H9 (cell line): ENCODE results near the gene STRN. TPM values are rescaled to one million over a fixed set of nuclear protein-coding genes. Genes with fewer than 3 reads are reported as not detected.

ENCODE experiments used
- DNase-seq: peaks from one replicate; pipeline ENCODE4 v3.0.0-alpha.2; 2017
- H2AFZ ChIP-seq: one replicate; pipeline ENCODE4 v1.6.1; 2013; ENCODE audit warnings: mild to moderate bottlenecking, low read length, control low read depth, moderate library complexity
- H2AK5ac ChIP-seq: 2 replicates; pipeline ENCODE4 v1.6.1; 2013; ENCODE audit warnings: low read length, control low read depth, mixed read lengths; ENCODE audit not compliant: insufficient read length
- H2BK120ac ChIP-seq: one replicate; pipeline ENCODE4 v1.6.1; 2013; ENCODE audit warnings: low read depth, mild to moderate bottlenecking, low read length, control low read depth, inconsistent platforms; ENCODE audit not compliant: poor library complexity, severe bottlenecking
- H2BK12ac ChIP-seq: 2 replicates; pipeline ENCODE4 v1.6.1; 2013; ENCODE audit warnings: low read length, control low read depth, mixed read lengths, low read depth; ENCODE audit not compliant: insufficient read length
- H2BK15ac ChIP-seq: 2 replicates; pipeline ENCODE4 v1.6.1; 2013; ENCODE audit warnings: low read depth, low read length, control low read depth
- H2BK20ac ChIP-seq: one replicate; pipeline ENCODE4 v1.6.1; 2013; ENCODE audit warnings: low read depth, mild to moderate bottlenecking, low read length, control low read depth, inconsistent platforms; ENCODE audit not compliant: poor library complexity, severe bottlenecking
- H2BK5ac ChIP-seq: 2 replicates; pipeline ENCODE4 v1.6.1; 2013; ENCODE audit warnings: low read length, control low read depth, mixed read lengths; ENCODE audit not compliant: insufficient read length
- H3K14ac ChIP-seq: 2 replicates; pipeline ENCODE4 v1.6.1; 2013; ENCODE audit warnings: low read length, control low read depth; ENCODE audit not compliant: insufficient read depth
- H3K18ac ChIP-seq: 2 replicates; pipeline ENCODE4 v1.6.1; 2013; ENCODE audit warnings: low read depth, mild to moderate bottlenecking, mixed read lengths, low read length, control low read depth; ENCODE audit not compliant: insufficient read length
- H3K23ac ChIP-seq: 2 replicates; pipeline ENCODE4 v1.6.1; 2013; ENCODE audit warnings: low read length, control low read depth, mixed read lengths, low read depth; ENCODE audit not compliant: insufficient read length
- H3K23me2 ChIP-seq: 2 replicates; pipeline ENCODE4 v1.6.1; 2013; ENCODE audit warnings: low read depth, mild to moderate bottlenecking, mixed read lengths, low read length, control low read depth; ENCODE audit not compliant: insufficient read length, poor library complexity, severe bottlenecking
- H3K27ac ChIP-seq: 2 replicates; pipeline ENCODE4 v1.5.1; 2013; ENCODE audit warnings: low read length, control low read depth, mixed read lengths, low read depth; ENCODE audit not compliant: insufficient read length
- H3K27me3 ChIP-seq: 2 replicates; pipeline ENCODE4 v1.6.1; 2013; ENCODE audit warnings: low read length, control low read depth, inconsistent platforms; ENCODE audit not compliant: insufficient read depth
- H3K4ac ChIP-seq: 2 replicates; pipeline ENCODE4 v1.6.1; 2013; ENCODE audit warnings: low read depth, mild to moderate bottlenecking, control low read depth, inconsistent platforms, low read length, moderate library complexity
- H3K4me1 ChIP-seq: 2 replicates; pipeline ENCODE4 v1.6.1; 2013; ENCODE audit warnings: low read length, control low read depth, inconsistent platforms; ENCODE audit not compliant: insufficient read depth
- H3K4me2 ChIP-seq: 2 replicates; pipeline ENCODE4 v1.6.1; 2013; ENCODE audit warnings: low read length, control low read depth, mixed read lengths; ENCODE audit not compliant: insufficient read length, insufficient read depth
- H3K56ac ChIP-seq: 2 replicates; pipeline ENCODE4 v1.6.1; 2013; ENCODE audit warnings: low read depth, mild to moderate bottlenecking, mixed read lengths, low read length, control low read depth; ENCODE audit not compliant: insufficient read length
- H3K79me1 ChIP-seq: 2 replicates; pipeline ENCODE4 v1.6.1; 2013; ENCODE audit warnings: low read depth, mild to moderate bottlenecking, moderate library complexity, low read length, control low read depth, inconsistent platforms; ENCODE audit not compliant: insufficient read depth, poor library complexity, severe bottlenecking
- H3K79me2 ChIP-seq: 2 replicates; pipeline ENCODE4 v1.6.1; 2013; ENCODE audit warnings: low read length, control low read depth, inconsistent platforms; ENCODE audit not compliant: insufficient read depth
- H3K9ac ChIP-seq: 2 replicates; pipeline ENCODE4 v1.6.1; 2013; ENCODE audit warnings: low read length, control low read depth, mixed read lengths; ENCODE audit not compliant: insufficient read length; ENCODE audit errors: extremely low read depth
- H3K9me3 ChIP-seq: one replicate; pipeline ENCODE4 v1.6.1; 2013; ENCODE audit warnings: low read depth, low read length, inconsistent platforms; ENCODE audit not compliant: control insufficient read depth
- H3T11ph ChIP-seq: one replicate; pipeline ENCODE4 v1.6.1; 2013; ENCODE audit warnings: mild to moderate bottlenecking, low read length, control low read depth, inconsistent platforms
- H4K20me1 ChIP-seq: one replicate; pipeline ENCODE4 v1.6.1; 2013; ENCODE audit not compliant: control insufficient read depth, insufficient read length, insufficient read depth
- H4K5ac ChIP-seq: 2 replicates; pipeline ENCODE4 v1.6.1; 2013; ENCODE audit warnings: low read depth, mild to moderate bottlenecking, mixed read lengths, low read length, control low read depth; ENCODE audit not compliant: insufficient read length
- H4K8ac ChIP-seq: replicated peaks from 2 replicates; pipeline ENCODE4 v1.6.1; 2013; ENCODE audit warnings: low read length, control low read depth, mixed read lengths, low read depth; ENCODE audit not compliant: insufficient read length
- H4K91ac ChIP-seq: 2 replicates; pipeline ENCODE4 v1.6.1; 2013; ENCODE audit warnings: low read depth, mild to moderate bottlenecking, moderate library complexity, mixed read lengths, low read length, control low read depth; ENCODE audit not compliant: insufficient read length
- H3K27ac Mint-ChIP-seq, 3 experiments: 2 replicates in 2 of 3; 3 replicates in 1 of 3; pipeline ENCODE4 v1.8.0; 2020 to 2021; ENCODE audit warnings: mixed read lengths in 3 of 3, mild to moderate bottlenecking in 1 of 3, moderate library complexity in 1 of 3
- H3K27me3 Mint-ChIP-seq: 2 replicates; pipeline ENCODE4 v1.8.0; 2021; ENCODE audit warnings: low read depth, mild to moderate bottlenecking, moderate library complexity, mixed read lengths
- H3K36me3 Mint-ChIP-seq, 3 experiments: 2 replicates in 2 of 3; 3 replicates in 1 of 3; pipeline ENCODE4 v1.8.0; 2020 to 2021; ENCODE audit warnings: low read depth in 3 of 3, mixed read lengths in 3 of 3; ENCODE audit not compliant: insufficient read depth in 1 of 3
- H3K4me1 Mint-ChIP-seq, 2 experiments: 2 replicates each; pipeline ENCODE4 v1.8.0; 2020; ENCODE audit warnings: mixed read lengths in 2 of 2
- H3K4me3 Mint-ChIP-seq, 2 experiments: 2 replicates in 1 of 2; 3 replicates in 1 of 2; pipeline ENCODE4 v1.8.0; 2020 to 2021; ENCODE audit warnings: mild to moderate bottlenecking in 2 of 2, mixed read lengths in 2 of 2, moderate library complexity in 1 of 2
- H3K9me3 Mint-ChIP-seq, 2 experiments: 2 replicates in 1 of 2; 3 replicates in 1 of 2; pipeline ENCODE4 v1.8.0; 2020; ENCODE audit warnings: mild to moderate bottlenecking in 2 of 2, mixed read lengths in 2 of 2, moderate library complexity in 1 of 2
- WGBS: extraction: QIAGEN DNeasy Blood & Tissue Kit; methylation state at CpG from one replicate; pipeline ENCODE4 v1.1.7; 2013; ENCODE audit warnings: missing lambda C conversion rate, low lambda C conversion rate, mixed read lengths; ENCODE audit not compliant: insufficient read length; ENCODE audit errors: extremely low coverage; 5-methylcytosine and 5-hydroxymethylcytosine counted together
- total RNA-seq: library from RNA; stranded (reverse); gene quantifications from 2 replicates; pipeline ENCODE4 v1.2.1, GENCODE V29; 2021
- TF ChIP-seq, protein P1 (sequence below): fragments of 200-600 bp; sonication (generic); conservative IDR thresholded peaks from 3 replicates; pipeline ENCODE4 v1.8.0; 2021; ENCODE audit warnings: antibody characterized with exemption, mild to moderate bottlenecking

The STRN gene
- total RNA-seq, 1 experiment from 2014 or later: 31.7 TPM

GRCh38 chr2:36805635-36806224 lies 160.6 kb downstream of the STRN start:
- H3K4me2 ChIP-seq: no peak overlapping the region
- no peak overlapping the region for H3K14ac ChIP-seq
- no peak overlapping the region for H4K8ac ChIP-seq
- H2BK120ac ChIP-seq: no peak overlapping the region
- peaks cover 6% of the 10 kb centered on the region in 2 experiments; a peak in 3 of 4 replicates for H3K4me1 Mint-ChIP-seq
- no peak overlapping the region for H2BK20ac ChIP-seq
- no peak overlapping the region for H3K27ac ChIP-seq
- H3K23ac ChIP-seq: no peak overlapping the region
- H4K91ac ChIP-seq: no peak overlapping the region
- no CpG with 5 or more reads among the region's 11 CpGs for WGBS
- peaks cover 1% of the 10 kb centered on the region for H3K27me3 Mint-ChIP-seq
- no peak overlapping the region for H3K9ac ChIP-seq
- H2AK5ac ChIP-seq: no peak overlapping the region
- no peak for DNase-seq
- no peak overlapping the region for H4K5ac ChIP-seq
- peaks cover 0 to 2% (median 0%) of the 10 kb centered on the region in 3 experiments; a peak in 2 of 7 replicates for H3K36me3 Mint-ChIP-seq
- H3K27ac Mint-ChIP-seq: no peak overlapping the region
- H3K9me3 ChIP-seq: no peaks in the 10 kb centered on the region
- H3K4me1 ChIP-seq: no peaks in the 10 kb centered on the region
- no peaks in the 10 kb centered on the region for H3K27me3 ChIP-seq
- no peak overlapping the region for H3K4me3 Mint-ChIP-seq
- no peaks in the 10 kb centered on the region for H3K23me2 ChIP-seq
- no peak overlapping the region for H3K18ac ChIP-seq
- TF ChIP-seq, protein P1, sequence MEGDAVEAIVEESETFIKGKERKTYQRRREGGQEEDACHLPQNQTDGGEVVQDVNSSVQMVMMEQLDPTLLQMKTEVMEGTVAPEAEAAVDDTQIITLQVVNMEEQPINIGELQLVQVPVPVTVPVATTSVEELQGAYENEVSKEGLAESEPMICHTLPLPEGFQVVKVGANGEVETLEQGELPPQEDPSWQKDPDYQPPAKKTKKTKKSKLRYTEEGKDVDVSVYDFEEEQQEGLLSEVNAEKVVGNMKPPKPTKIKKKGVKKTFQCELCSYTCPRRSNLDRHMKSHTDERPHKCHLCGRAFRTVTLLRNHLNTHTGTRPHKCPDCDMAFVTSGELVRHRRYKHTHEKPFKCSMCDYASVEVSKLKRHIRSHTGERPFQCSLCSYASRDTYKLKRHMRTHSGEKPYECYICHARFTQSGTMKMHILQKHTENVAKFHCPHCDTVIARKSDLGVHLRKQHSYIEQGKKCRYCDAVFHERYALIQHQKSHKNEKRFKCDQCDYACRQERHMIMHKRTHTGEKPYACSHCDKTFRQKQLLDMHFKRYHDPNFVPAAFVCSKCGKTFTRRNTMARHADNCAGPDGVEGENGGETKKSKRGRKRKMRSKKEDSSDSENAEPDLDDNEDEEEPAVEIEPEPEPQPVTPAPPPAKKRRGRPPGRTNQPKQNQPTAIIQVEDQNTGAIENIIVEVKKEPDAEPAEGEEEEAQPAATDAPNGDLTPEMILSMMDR: no peak
- H2BK15ac ChIP-seq: no peak overlapping the region
- H3T11ph ChIP-seq: no peak overlapping the region
- no peak overlapping the region for H2BK12ac ChIP-seq
- H3K56ac ChIP-seq: no peak overlapping the region
- H3K9me3 Mint-ChIP-seq: peaks cover 0 to 3% of the 10 kb centered on the region in 2 experiments; a peak in 1 of 5 replicates
- no peaks in the 10 kb centered on the region for H3K79me2 ChIP-seq
- no peak overlapping the region for H2BK5ac ChIP-seq
- H3K4ac ChIP-seq: no peak overlapping the region
- H2AFZ ChIP-seq: no peak overlapping the region
- H3K79me1 ChIP-seq: no peaks in the 10 kb centered on the region
- no peaks in the 10 kb centered on the region for H4K20me1 ChIP-seq
